Peyer's patch (tissue), 4 donors: Measurements from ENCODE around the gene ARPC1A. TPM values are rescaled to one million over a fixed set of nuclear protein-coding genes. Genes with fewer than 3 reads are reported as not detected.
"Not testable (repeated sequence)": the region's sequence is repeated elsewhere in the genome, so short reads cannot be mapped to it uniquely, and the experiment has no call there.

Experiments used
- DNase-seq, 3 donors: peaks; one replicate each; pipeline ENCODE4 v3.0.0-alpha.2; 2017 to 2019
- H3K27ac ChIP-seq, 4 donors: fragments of 200-600 bp; sonication (generic); one replicate each; pipeline ENCODE4 v1.5.1; 2016 to 2019
- H3K27me3 ChIP-seq, 2 donors: fragments of 200-600 bp; sonication (generic); one replicate each; pipeline ENCODE4 v1.5.1; 2019
- H3K36me3 ChIP-seq, 3 donors: fragments of 200-600 bp; sonication (generic); one replicate each; pipeline ENCODE4 v1.5.1; 2016 to 2019
- H3K4me1 ChIP-seq, 4 donors: fragments of 200-600 bp; sonication (generic); one replicate each; pipeline ENCODE4 v1.5.1; 2016 to 2019
- H3K4me3 ChIP-seq, 4 donors: fragments of 200-600 bp; sonication (generic); 1 replicate in 3 of 4; 2 replicates in 1 of 4; pipeline ENCODE4 v1.5.1; 2016 to 2019; ENCODE audit warnings: mild to moderate bottlenecking in 1 of 4
- H3K9me3 ChIP-seq, 4 donors: fragments of 200-600 bp; sonication (generic); one replicate each; pipeline ENCODE4 v1.5.1; 2016 to 2019; ENCODE audit warnings: mild to moderate bottlenecking in 1 of 4
- CTCF ChIP-seq, 6 experiments: fragments of 450-650 bp in 4 of 6; fragments of 200-600 bp in 2 of 6; sonication (generic) in 1 of 6; IDR thresholded peaks; one replicate each; pipeline ENCODE4 v1.5.1; 2017 to 2019; ENCODE audit warnings: antibody characterized with exemption in 6 of 6, mild to moderate bottlenecking in 3 of 6, moderate library complexity in 1 of 6
- POLR2A ChIP-seq, 2 donors: fragments of 450-650 bp; IDR thresholded peaks; one replicate each; pipeline ENCODE4 v1.5.1; 2017; ENCODE audit warnings: antibody characterized with exemption in 2 of 2, mild to moderate bottlenecking in 2 of 2, moderate library complexity in 2 of 2
- total RNA-seq, 4 donors: library from RNA; depleted of rRNA; stranded (reverse); fragments of >200 nt; gene quantifications; one replicate each; pipeline ENCODE4 v1.1.0, GENCODE V29; 2016

Gene ARPC1A
- 100 to 1,000 TPM; 195 to 278 (median 225) TPM for total RNA-seq

GRCh38 chr7:99325592-99326407, at the start of gene ARPC1A:
ARPC1A (plus strand) TSS chr7:99325898; CDS start chr7:99333354, 7,456 bp downstream.
- peak; percentile 78 to 96 (median 95) for DNase-seq
- Histone ChIP-seq H3K4me1 (peaks cover 0 to 50% (median 9%) of the 10 kb centered on the region in 4 donors), H3K36me3 (no peaks in the 10 kb centered on the region), H3K9me3 (no peaks in the 10 kb centered on the region), H3K4me3 (peak within 1 kb of the TSS; percentile 95 to 99 (median 98)), H3K27me3 (no peaks in the 10 kb centered on the region), H3K27ac (peak within 1 kb of the TSS; percentile 87 to 90 (median 89))
- TF ChIP-seq CTCF (IDR thresholded peaks at IDR 0.05) = peak in 3 of 6 experiments; percentile 36 to 45 (median 41)
- TF ChIP-seq POLR2A (IDR thresholded peaks at IDR 0.05) = peak; percentile 86 to 88

- Histone ChIP-seq H3K36me3 (no peaks in the 10 kb centered on the region), H3K4me1 (no peaks in the 10 kb centered on the region), H3K27ac (no peak overlapping the region), H3K9me3 (no peaks in the 10 kb centered on the region), H3K27me3 (no peaks in the 10 kb centered on the region), H3K4me3 (no peak overlapping the region)
- TF ChIP-seq POLR2A (IDR thresholded peaks at IDR 0.05) = no peak
- no peak for TF ChIP-seq CTCF (IDR thresholded peaks at IDR 0.05)
- no peak for DNase-seq
Measured at GRCh38 chr7:99278180-99278579, 47.5 kb upstream of the ARPC1A start.

GRCh38 chr7:99284165-99284564, 41.5 kb upstream of the ARPC1A start:
- H3K27ac ChIP-seq, H3K4me3 ChIP-seq, DNase-seq, H3K36me3 ChIP-seq, H3K4me1 ChIP-seq, H3K9me3 ChIP-seq, H3K27me3 ChIP-seq: not testable (repeated sequence)

- H3K9me3 ChIP-seq = no peaks in the 10 kb centered on the region
- no peaks in the 10 kb centered on the region for H3K27me3 ChIP-seq
- TF ChIP-seq POLR2A (IDR thresholded peaks at IDR 0.05) (no peak), CTCF (IDR thresholded peaks at IDR 0.05) (no peak)
- no peak for DNase-seq
- H3K4me1 ChIP-seq = peaks cover 0 to 4% (median 0%) of the 10 kb centered on the region in 4 donors
- no peak overlapping the region for H3K27ac ChIP-seq
- no peak overlapping the region for H3K4me3 ChIP-seq
- H3K36me3 ChIP-seq = no peaks in the 10 kb centered on the region
Measured at GRCh38 chr7:99287779-99288534, 37.7 kb upstream of the ARPC1A start.

GRCh38 chr7:99289185-99289584, 36.5 kb upstream of the ARPC1A start:
- Histone ChIP-seq H3K27ac (no peak overlapping the region), H3K9me3 (no peaks in the 10 kb centered on the region), H3K27me3 (no peaks in the 10 kb centered on the region), H3K4me3 (no peak overlapping the region), H3K4me1 (peaks cover 0 to 4% (median 0%) of the 10 kb centered on the region in 4 donors), H3K36me3 (no peaks in the 10 kb centered on the region)
- no peak for TF ChIP-seq CTCF (IDR thresholded peaks at IDR 0.05)
- TF ChIP-seq POLR2A (IDR thresholded peaks at IDR 0.05) = no peak
- no peak for DNase-seq

- H3K36me3 ChIP-seq, H3K27ac ChIP-seq, H3K4me1 ChIP-seq, H3K4me3 ChIP-seq, DNase-seq, H3K9me3 ChIP-seq, H3K27me3 ChIP-seq: not testable (repeated sequence)
Measured at GRCh38 chr7:99290148-99290547, 35.5 kb upstream of the ARPC1A start.
